Activated T-cell treated with anti-CD3 and anti-CD28 coated beads, Interleukin-2, amount 50 U/mL, for 72 hours (primary cell): ENCODE results near the gene CERT1. TPM values are rescaled to one million over a fixed set of nuclear protein-coding genes. Genes with fewer than 3 reads are reported as not detected.
"Not testable (repeated sequence)": the region's sequence is repeated elsewhere in the genome, so short reads cannot be mapped to it uniquely, and the experiment has no call there.

Source experiments
- ATAC-seq, 2 donors: fragments of 150-1000 bp; cut with Tn5 transposase; replicated peaks in 1 of 2; 2 replicates each; pipeline ENCODE4 v1.10.0; 2021; ENCODE audit warnings: moderate library complexity in 2 of 2, mild to moderate bottlenecking in 1 of 2
- DNase-seq, 2 donors: peaks; one replicate each; pipeline ENCODE4 v3.0.0; 2021 to 2022; ENCODE audit warnings: mixed read lengths in 1 of 2
- H3K27ac Mint-ChIP-seq: one replicate; pipeline ENCODE4 v1.8.0; 2022; ENCODE audit warnings: mild to moderate bottlenecking, moderate library complexity, mixed read lengths
- H3K27me3 Mint-ChIP-seq: one replicate; pipeline ENCODE4 v1.8.0; 2022; ENCODE audit warnings: low read depth, mixed read lengths
- H3K36me3 Mint-ChIP-seq, 2 donors: one replicate each; pipeline ENCODE4 v1.8.0; 2022; ENCODE audit warnings: mixed read lengths in 2 of 2, mild to moderate bottlenecking in 1 of 2; ENCODE audit not compliant: insufficient read depth in 2 of 2
- H3K4me1 Mint-ChIP-seq: one replicate; pipeline ENCODE4 v1.8.0; 2022; ENCODE audit warnings: low read depth, mixed read lengths
- H3K4me3 Mint-ChIP-seq, 2 donors: one replicate each; pipeline ENCODE4 v1.8.0; 2022; ENCODE audit warnings: mild to moderate bottlenecking in 2 of 2, mixed read lengths in 2 of 2, moderate library complexity in 2 of 2
- H3K9me3 Mint-ChIP-seq, 2 donors: one replicate each; pipeline ENCODE4 v1.8.0; 2022; ENCODE audit warnings: mixed read lengths in 2 of 2
- total RNA-seq, 2 donors: library from RNA; stranded (reverse); gene quantifications; one replicate each; pipeline ENCODE4 v1.2.3, GENCODE V29; 2022

The CERT1 gene, protein sequence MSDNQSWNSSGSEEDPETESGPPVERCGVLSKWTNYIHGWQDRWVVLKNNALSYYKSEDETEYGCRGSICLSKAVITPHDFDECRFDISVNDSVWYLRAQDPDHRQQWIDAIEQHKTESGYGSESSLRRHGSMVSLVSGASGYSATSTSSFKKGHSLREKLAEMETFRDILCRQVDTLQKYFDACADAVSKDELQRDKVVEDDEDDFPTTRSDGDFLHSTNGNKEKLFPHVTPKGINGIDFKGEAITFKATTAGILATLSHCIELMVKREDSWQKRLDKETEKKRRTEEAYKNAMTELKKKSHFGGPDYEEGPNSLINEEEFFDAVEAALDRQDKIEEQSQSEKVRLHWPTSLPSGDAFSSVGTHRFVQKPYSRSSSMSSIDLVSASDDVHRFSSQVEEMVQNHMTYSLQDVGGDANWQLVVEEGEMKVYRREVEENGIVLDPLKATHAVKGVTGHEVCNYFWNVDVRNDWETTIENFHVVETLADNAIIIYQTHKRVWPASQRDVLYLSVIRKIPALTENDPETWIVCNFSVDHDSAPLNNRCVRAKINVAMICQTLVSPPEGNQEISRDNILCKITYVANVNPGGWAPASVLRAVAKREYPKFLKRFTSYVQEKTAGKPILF
- 10 to 100 TPM; 31.9 to 34.9 TPM for total RNA-seq

DNA sequence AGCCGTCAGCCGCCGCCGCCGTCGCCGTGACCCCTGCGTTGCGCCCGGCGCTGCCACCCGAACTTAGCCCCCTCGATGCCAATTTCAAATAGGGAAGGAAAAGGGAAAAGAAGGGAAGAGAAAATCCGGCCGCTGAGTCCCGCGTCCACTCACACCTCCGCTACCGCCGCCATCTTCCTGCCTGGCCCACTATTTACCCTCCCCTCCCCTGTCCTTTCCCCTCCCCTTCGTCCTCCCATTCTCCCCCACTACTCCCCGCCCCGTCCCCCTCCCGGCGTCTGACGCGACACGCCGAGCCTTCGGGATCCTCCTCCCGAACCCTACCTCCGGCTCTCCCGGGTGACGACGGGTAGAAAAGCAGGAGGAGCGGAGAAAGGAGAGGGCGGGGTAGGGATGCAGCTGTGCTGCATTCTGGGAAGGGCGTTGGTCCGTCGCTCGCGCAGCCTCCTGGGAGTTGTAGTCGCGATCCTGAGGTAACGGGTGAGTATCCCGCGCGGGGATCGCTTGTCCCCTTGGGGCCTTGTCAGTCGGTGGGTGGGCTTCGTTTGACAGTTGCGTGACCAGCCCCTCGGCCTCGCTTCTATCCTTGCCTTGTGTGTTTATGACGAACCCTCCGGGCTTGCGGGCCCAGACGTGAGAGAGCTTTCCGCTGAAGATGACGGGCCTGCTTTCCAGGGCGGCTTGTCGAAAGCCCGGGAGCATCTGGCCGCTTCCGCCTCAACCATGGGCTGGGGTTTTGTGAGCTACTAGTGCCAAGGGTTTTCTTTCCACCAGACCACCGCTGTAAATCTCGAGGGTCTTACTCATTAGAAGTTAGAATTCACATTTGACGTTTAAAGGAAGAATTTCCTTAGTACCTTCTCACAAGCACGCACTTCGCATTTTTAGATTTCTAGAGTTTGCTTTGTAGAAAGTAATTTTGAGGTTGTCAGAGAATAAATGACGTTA lies at the start of gene CERT1, which contains the start of gene POLK:
CERT1 (minus strand) TSS at position 195 of the 948 bp plus-strand sequence. CDS start 422 bp downstream, outside the sequence.
POLK (plus strand) TSS at position 457 of the 948 bp plus-strand sequence.
- Mint-ChIP-seq H3K4me3 (peak within 1 kb of the TSS; percentile 96 to 99), H3K27ac (peak within 1 kb of the TSS; percentile 89), H3K27me3 (no peaks in the 10 kb centered on the region), H3K4me1 (peaks cover 66% of the 10 kb centered on the region), H3K9me3 (peaks cover 0 to 5% of the 10 kb centered on the region in 2 donors), H3K36me3 (peaks cover 2 to 16% of the 10 kb centered on the region in 2 donors)
- ATAC-seq, result peak; percentile 93 to 94
- DNase-seq, result peak; percentile 93 to 96

DNA sequence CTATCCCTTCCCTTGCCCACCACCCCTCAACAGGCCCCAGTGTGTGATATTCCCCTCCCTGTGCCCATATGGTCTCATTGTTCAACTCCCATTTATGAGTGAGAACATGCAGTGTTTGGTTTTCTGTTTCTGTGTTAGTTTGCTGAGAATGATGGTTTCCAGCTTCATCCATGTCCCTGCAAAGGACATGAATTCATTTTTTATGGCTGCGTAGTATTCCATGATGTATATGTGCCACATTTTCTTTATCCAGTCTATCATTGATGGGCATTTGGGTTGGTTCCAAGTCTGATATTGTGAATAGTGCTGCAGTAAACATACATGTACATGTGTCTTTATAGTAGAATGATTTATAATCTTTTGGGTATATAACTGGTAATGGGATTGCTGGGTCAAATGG lies 49.2 kb upstream of the CERT1 start:
- Mint-ChIP-seq H3K4me1 (peaks cover 23% of the 10 kb centered on the region), H3K36me3 (peaks cover 36 to 47% of the 10 kb centered on the region in 2 donors), H3K9me3 (peaks cover 17 to 18% of the 10 kb centered on the region in 2 donors)
- ATAC-seq, H3K27me3 Mint-ChIP-seq, H3K27ac Mint-ChIP-seq, DNase-seq, H3K4me3 Mint-ChIP-seq: not testable (repeated sequence)

DNA sequence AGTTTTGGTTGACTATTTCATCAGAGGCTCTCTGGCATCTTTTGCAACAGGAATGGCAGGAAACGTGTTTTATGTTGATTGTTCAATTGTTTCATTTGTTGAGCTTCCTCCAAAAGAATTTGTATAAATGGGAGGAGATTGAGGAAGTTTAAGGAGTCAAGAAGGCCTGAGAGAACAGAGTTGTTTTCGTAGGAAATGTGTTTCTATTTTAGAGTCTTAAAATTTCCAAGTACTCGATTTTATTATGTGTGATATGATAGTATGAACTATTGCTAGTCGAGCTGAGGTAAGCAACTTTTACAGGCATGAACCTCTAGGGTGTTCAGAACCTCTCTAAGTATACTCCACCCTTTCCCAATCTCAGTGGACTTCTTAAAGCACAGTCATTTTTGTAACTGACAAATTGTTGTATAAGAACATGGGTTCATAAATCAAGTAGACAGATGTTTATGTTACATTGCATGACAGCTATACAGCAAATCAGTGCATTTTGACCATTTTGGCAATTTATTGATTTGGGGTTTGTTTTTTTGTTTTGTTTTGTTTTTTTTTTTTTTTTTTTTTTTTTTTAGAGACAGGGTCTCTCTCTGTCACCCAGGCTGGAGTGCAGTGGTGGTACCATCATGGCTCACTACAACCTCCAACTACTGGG lies 47.7 kb upstream of the CERT1 start:
- DNase-seq (no peak), ATAC-seq (peak in 1 of 2 donors; percentile 50)
- no peak overlapping the region for H3K4me3 Mint-ChIP-seq
- peaks cover 30 to 40% of the 10 kb centered on the region in 2 donors for H3K36me3 Mint-ChIP-seq
- H3K27ac Mint-ChIP-seq, result no peak overlapping the region
- H3K4me1 Mint-ChIP-seq, result peaks cover 13% of the 10 kb centered on the region
- peaks cover 11 to 16% of the 10 kb centered on the region in 2 donors for H3K9me3 Mint-ChIP-seq
- H3K27me3 Mint-ChIP-seq, result no peaks in the 10 kb centered on the region

DNA sequence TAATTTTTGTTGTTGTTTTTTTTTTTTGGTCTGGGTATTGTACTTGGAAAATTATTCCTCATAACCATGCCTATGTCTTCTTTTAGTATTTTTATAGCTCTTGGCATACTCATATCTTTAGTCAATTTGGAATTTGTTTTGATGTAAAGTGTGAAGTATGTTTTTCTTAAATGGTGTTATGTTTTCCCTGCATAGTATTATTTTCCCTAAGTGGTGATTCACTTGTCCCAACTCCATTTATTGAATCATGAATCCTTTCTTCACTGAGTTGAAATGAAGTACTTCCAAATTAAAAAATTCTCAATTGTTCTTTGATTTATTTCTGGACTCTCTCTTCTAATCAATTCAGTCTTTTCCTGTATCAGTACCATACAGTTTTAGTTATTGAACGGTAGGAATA lies 46.8 kb upstream of the CERT1 start:
- Mint-ChIP-seq H3K36me3 (peaks cover 21 to 33% of the 10 kb centered on the region in 2 donors), H3K4me1 (peaks cover 6% of the 10 kb centered on the region), H3K27me3 (no peaks in the 10 kb centered on the region), H3K27ac (peak overlapping the region; percentile 38), H3K4me3 (no peak overlapping the region), H3K9me3 (peaks cover 4 to 8% of the 10 kb centered on the region in 2 donors)
- no peak for ATAC-seq
- DNase-seq, result no peak

DNA sequence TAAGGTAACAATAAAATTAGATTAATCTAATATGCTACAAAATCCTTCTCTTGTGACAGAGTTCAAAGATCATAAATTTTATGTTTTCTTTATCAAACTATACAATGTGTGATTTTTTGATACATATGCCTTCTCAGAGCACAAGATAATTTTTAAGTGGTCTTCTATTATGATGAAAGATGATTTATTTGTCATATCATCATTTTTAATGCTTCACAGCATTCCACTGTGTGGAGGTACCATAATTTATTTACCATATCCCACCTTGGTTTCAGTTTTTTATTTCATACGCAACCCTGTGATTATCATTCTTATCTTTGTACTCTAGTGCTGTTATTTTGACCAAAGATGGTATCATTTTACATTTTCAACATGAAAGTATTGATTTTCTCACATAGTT lies 41.9 kb upstream of the CERT1 start:
- Mint-ChIP-seq H3K9me3 (no peaks in the 10 kb centered on the region), H3K36me3 (peaks cover 7 to 18% of the 10 kb centered on the region in 2 donors), H3K27me3 (no peaks in the 10 kb centered on the region), H3K27ac (no peak overlapping the region), H3K4me3 (no peak overlapping the region), H3K4me1 (peaks cover 10% of the 10 kb centered on the region)
- ATAC-seq (no peak), DNase-seq (no peak)

DNA sequence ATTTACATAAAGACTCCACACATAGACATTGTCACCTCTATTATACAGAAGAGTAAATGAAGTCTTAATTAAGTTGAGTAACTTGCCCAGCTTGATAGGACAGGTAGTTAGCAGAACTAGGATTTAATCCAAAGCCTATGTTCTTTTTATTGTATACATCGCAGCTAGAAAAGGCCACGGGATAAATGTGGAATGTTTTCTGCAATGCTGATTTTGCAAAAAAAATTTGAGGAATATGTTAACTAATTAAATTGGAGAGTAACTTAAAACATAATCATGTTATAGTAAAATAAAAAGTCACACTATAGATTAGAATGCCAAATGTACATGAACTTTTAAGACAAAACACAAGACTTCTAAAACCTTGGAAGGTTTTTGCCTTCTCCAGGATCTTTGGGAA lies 41.3 kb upstream of the CERT1 start:
- H3K27ac Mint-ChIP-seq, result peak overlapping the region; percentile 57

DNA sequence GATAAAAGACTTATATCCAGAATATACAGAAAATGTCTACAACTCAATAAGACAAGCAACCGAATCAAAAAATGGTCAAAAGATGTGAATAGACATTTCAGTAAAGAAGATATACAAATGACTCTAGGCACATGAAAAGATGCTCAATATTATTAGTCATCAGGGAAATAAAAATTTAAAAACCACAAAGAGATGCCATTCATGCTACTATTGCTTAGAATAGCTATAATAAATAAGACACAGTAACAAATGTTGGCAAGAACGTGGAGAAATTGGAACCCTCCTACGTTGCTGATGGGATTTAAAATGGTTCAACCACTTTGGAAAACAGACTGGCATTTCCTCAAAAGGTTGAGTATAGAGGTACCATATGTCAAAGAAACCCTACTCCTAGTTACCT lies 40.0 kb upstream of the CERT1 start:
- Mint-ChIP-seq H3K27ac (no peak overlapping the region), H3K27me3 (no peaks in the 10 kb centered on the region), H3K36me3 (peaks cover 2 to 15% of the 10 kb centered on the region in 2 donors), H3K9me3 (no peaks in the 10 kb centered on the region), H3K4me1 (peaks cover 6% of the 10 kb centered on the region), H3K4me3 (no peak overlapping the region)
- DNase-seq (no peak), ATAC-seq (no peak)

More for the DNA sequence above, 41.3 kb upstream of the CERT1 start:
- Mint-ChIP-seq H3K27me3 (no peaks in the 10 kb centered on the region), H3K36me3 (peaks cover 6 to 15% of the 10 kb centered on the region in 2 donors), H3K4me3 (no peak overlapping the region), H3K9me3 (no peaks in the 10 kb centered on the region), H3K4me1 (peaks cover 6% of the 10 kb centered on the region)
- no peak for ATAC-seq
- DNase-seq, result no peak

DNA sequence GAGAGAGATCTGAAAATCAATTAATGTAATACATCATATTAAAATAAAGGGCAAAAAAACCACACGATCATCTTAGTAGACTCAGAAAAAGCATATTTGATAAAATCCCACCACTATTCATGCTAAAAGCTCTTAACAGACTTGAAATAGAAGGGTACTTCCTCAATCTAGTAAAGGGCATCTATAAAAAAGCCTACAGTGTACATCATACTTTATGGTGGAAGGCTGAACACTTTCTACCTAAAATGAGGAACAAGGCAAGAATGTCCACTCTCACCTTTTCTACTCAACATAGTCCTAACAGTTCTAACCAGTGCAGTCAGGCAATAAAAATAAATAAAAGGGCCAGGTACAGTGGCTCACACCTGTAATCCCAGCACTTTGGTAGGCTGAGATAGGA lies 39.2 kb upstream of the CERT1 start:
- ATAC-seq, result no peak
- H3K27me3 Mint-ChIP-seq, result no peaks in the 10 kb centered on the region
- H3K4me1 Mint-ChIP-seq, result peaks cover 6% of the 10 kb centered on the region
- H3K9me3 Mint-ChIP-seq, result no peaks in the 10 kb centered on the region
- H3K27ac Mint-ChIP-seq, result no peak overlapping the region
- H3K36me3 Mint-ChIP-seq, result peaks cover 2 to 11% of the 10 kb centered on the region in 2 donors
- no peak overlapping the region for H3K4me3 Mint-ChIP-seq
- no peak for DNase-seq

DNA sequence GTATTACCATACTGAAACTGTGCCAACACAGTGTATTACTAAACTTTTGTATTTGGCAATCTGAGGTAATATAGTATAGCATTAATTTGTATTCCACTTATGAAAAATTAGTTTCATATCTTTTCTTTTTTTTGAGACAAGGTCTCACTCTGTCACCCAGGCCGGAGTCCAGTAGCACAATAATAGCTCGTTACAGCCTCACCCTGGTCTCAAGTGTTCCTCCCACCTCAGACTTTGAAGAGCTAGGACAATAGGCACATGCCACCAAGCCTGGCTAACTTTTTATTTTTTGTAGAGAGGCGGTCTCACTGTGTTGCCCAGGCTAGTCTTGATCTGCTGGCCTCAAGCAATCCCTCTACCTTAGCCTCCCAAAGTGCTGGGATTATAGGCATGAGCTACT lies 36.4 kb upstream of the CERT1 start:
- ATAC-seq (no peak), DNase-seq (no peak)
- H3K36me3 Mint-ChIP-seq, result peaks cover 1 to 9% of the 10 kb centered on the region in 2 donors
- H3K27ac Mint-ChIP-seq, result no peak overlapping the region
- no peaks in the 10 kb centered on the region for H3K9me3 Mint-ChIP-seq
- H3K4me3 Mint-ChIP-seq, result no peak overlapping the region
- H3K4me1 Mint-ChIP-seq, result peaks cover 6% of the 10 kb centered on the region
- H3K27me3 Mint-ChIP-seq, result no peaks in the 10 kb centered on the region

DNA sequence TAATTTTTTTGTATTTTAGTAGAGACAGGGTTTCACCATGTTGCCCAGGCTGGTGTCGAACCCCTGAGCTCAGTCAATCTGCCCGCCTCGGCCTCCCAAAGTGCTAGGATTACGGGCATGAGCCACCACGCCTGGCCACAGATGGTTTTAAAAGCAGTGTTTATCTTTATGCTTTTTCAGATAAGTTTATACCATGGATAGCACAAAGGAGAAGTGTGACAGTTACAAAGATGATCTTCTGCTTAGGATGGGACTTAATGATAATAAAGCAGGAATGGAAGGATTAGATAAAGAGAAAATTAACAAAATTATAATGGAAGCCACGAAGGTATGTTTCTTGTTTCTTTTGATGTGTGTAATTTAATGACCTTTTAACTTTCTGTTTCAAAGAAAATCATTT lies 35.4 kb upstream of the CERT1 start:
- Mint-ChIP-seq H3K9me3 (no peaks in the 10 kb centered on the region), H3K27ac (no peak overlapping the region), H3K4me3 (no peak overlapping the region), H3K36me3 (peaks cover 1 to 7% of the 10 kb centered on the region in 2 donors), H3K27me3 (no peaks in the 10 kb centered on the region), H3K4me1 (peaks cover 6% of the 10 kb centered on the region)
- no peak for DNase-seq
- ATAC-seq, result no peak

DNA sequence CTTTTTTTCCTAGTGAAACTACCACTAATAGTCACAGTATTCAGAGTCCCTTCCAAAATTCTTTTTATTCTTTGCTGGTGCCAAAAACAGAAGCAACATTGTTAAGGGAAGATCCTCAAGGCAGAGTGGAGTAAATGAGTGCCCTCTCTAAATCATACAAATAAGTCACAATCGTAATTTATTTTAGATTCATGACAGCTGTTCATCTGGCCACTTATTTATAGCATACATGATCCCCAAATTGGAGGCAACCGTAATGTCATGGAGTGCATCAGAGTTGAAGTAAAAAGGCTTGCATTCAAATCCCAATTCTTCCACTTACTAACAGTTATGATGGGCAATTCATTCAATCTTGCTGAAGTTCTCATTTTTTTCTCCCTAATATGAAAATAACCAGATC lies 33.7 kb upstream of the CERT1 start:
- H3K4me3 Mint-ChIP-seq, result no peak overlapping the region
- no peak overlapping the region for H3K27ac Mint-ChIP-seq
- ATAC-seq (no peak), DNase-seq (no peak)
- no peaks in the 10 kb centered on the region for H3K9me3 Mint-ChIP-seq
- no peaks in the 10 kb centered on the region for H3K4me1 Mint-ChIP-seq
- H3K36me3 Mint-ChIP-seq, result peaks cover 1 to 3% of the 10 kb centered on the region in 2 donors
- H3K27me3 Mint-ChIP-seq, result no peaks in the 10 kb centered on the region

DNA sequence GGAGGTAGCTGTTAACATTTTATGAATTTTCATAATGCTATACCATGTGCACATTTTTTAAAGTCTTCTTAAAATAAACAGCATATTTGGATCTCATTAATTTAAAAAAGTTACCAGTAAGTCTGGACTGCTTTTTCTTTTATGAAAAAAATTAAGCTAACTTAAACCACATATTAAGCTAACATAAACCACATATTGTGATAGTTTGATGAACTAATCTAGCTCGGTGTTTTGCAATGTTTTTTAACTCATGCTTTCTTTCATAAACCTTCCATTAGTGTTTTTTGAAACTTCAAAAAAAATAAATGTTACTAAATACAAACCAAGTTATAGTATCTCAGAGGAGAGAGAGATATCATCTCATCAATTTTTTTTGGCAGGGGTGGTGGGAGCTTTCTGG lies 26.8 kb upstream of the CERT1 start:
- Mint-ChIP-seq H3K9me3 (peaks cover 5 to 9% of the 10 kb centered on the region in 2 donors), H3K36me3 (peaks cover 13 to 24% of the 10 kb centered on the region in 2 donors), H3K4me3 (no peak overlapping the region), H3K27ac (no peak overlapping the region), H3K27me3 (no peaks in the 10 kb centered on the region), H3K4me1 (peaks cover 16% of the 10 kb centered on the region)
- DNase-seq (no peak), ATAC-seq (no peak)
